K562 (cell line): Measurements from ENCODE around the gene NLRP12. TPM values are rescaled to one million over a fixed set of nuclear protein-coding genes. Genes with fewer than 3 reads are reported as not detected.

Experiments used
- CBX3 ChIP-seq, 2 experiments: IDR thresholded peaks; 1 replicate in 1 of 2; 2 replicates in 1 of 2; pipeline ENCODE4 v1.6.1; 2012; ENCODE audit warnings: inconsistent platforms in 2 of 2, low read length in 2 of 2, borderline replicate concordance in 1 of 2, control low read depth in 1 of 2
- CXXC5 ChIP-seq: fragments of 250-450 bp; sonication (Bioruptor Pico); IDR thresholded peaks from 2 replicates; pipeline ENCODE4 v1.8.0; 2022; ENCODE audit warnings: inconsistent platforms, mild to moderate bottlenecking, moderate library complexity
- GATAD2B ChIP-seq: fragments of 450-650 bp; IDR thresholded peaks from 2 replicates; pipeline ENCODE4 v1.6.1; 2017; ENCODE audit warnings: mild to moderate bottlenecking, borderline replicate concordance
- HDAC6 ChIP-seq: IDR thresholded peaks from 2 replicates; pipeline ENCODE4 v1.6.1; 2012; ENCODE audit warnings: low read depth, mild to moderate bottlenecking, control low read depth, inconsistent platforms, low read length, moderate library complexity
- HSF4 ChIP-seq: fragments of 250-450 bp; sonication (Bioruptor Pico); IDR thresholded peaks from 2 replicates; pipeline ENCODE4 v2.1.2; 2022; ENCODE audit warnings: mild to moderate bottlenecking, moderate library complexity, borderline replicate concordance
- KLF10 ChIP-seq: fragments of 250-450 bp; sonication (Bioruptor Pico); IDR thresholded peaks from 2 replicates; pipeline ENCODE4 v1.6.1; 2021; ENCODE audit warnings: matching md5 sums
- NR2C2 ChIP-seq, 2 experiments: fragments of 200-800 bp in 1 of 2; sonication (Bioruptor generic) in 1 of 2; sonication (generic) in 1 of 2; formaldehyde crosslinking in 1 of 2; IDR thresholded peaks; 2 replicates each; pipeline versions ENCODE4 v1.6.1 to v1.8.0; 2016 to 2022; ENCODE audit warnings: mild to moderate bottlenecking in 1 of 2, missing compliant biosample characterization in 1 of 2, missing genetic modification characterization in 1 of 2, missing genetic modification reagents in 1 of 2
- RAD51 ChIP-seq: fragments of 450-650 bp; IDR thresholded peaks from 2 replicates; pipeline ENCODE4 v1.7.1; 2016; ENCODE audit warnings: low read depth, mild to moderate bottlenecking, borderline replicate concordance
- SNIP1 ChIP-seq: fragments of 450-650 bp; IDR thresholded peaks from 2 replicates; pipeline ENCODE4 v1.7.1; 2017; ENCODE audit warnings: low read depth, mild to moderate bottlenecking
- polyA plus RNA-seq, 8 experiments: library from polyadenylated mRNA; depleted of rRNA in 4 of 8; stranded (reverse) in 5 of 8; unstranded in 3 of 8; fragments of >200 nt; fragmentation: Nextera tagmentation in 2 of 8; fragmentation: Illumina TruSeq in 1 of 8; extraction: Ambion mirVana in 2 of 8; extraction: Trizol in 1 of 8; gene quantifications; 2 replicates each; pipeline versions ENCODE4 v1.2.1 to v1.2.3, GENCODE V29; 2011 to 2014; ENCODE audit warnings: inconsistent platforms in 1 of 8, missing spikeins in 1 of 8
- total RNA-seq, 7 experiments: library from RNA; depleted of rRNA in 6 of 7; stranded (reverse); fragments of >200 nt in 6 of 7; fragmentation: Illumina TruSeq in 2 of 7; extraction: Trizol in 2 of 7; gene quantifications; 2 replicates each; pipeline versions ENCODE4 v1.2.1 to v1.2.3, GENCODE V29; 2011 to 2021; ENCODE audit warnings: low replicate concordance in 1 of 7
- TF ChIP-seq, protein P1 (sequence below): fragments of 450-650 bp; IDR thresholded peaks from 2 replicates; pipeline ENCODE4 v1.6.1; 2016; ENCODE audit warnings: mild to moderate bottlenecking
- TF ChIP-seq, protein P2 (sequence below): fragments of 450-650 bp; formaldehyde crosslinking; IDR thresholded peaks from 2 replicates; pipeline ENCODE4 v1.4.0; 2020; ENCODE audit warnings: mild to moderate bottlenecking, mixed read lengths
- TF ChIP-seq, protein P3 (sequence below), 2 experiments: fragments of 450-650 bp in 1 of 2; sonication (generic) in 1 of 2; formaldehyde crosslinking in 1 of 2; IDR thresholded peaks; 2 replicates each; pipeline versions ENCODE4 v1.7.1 to v1.9.0; 2016 to 2022; ENCODE audit warnings: inconsistent platforms in 1 of 2, mild to moderate bottlenecking in 1 of 2, missing genetic modification reagents in 1 of 2

NLRP12 gene
- total and polyA plus RNA-seq, 9 of the 15 experiments (the other 6 are each of a cell fraction or from before 2014, with no cell fraction given): not detected

DNA sequence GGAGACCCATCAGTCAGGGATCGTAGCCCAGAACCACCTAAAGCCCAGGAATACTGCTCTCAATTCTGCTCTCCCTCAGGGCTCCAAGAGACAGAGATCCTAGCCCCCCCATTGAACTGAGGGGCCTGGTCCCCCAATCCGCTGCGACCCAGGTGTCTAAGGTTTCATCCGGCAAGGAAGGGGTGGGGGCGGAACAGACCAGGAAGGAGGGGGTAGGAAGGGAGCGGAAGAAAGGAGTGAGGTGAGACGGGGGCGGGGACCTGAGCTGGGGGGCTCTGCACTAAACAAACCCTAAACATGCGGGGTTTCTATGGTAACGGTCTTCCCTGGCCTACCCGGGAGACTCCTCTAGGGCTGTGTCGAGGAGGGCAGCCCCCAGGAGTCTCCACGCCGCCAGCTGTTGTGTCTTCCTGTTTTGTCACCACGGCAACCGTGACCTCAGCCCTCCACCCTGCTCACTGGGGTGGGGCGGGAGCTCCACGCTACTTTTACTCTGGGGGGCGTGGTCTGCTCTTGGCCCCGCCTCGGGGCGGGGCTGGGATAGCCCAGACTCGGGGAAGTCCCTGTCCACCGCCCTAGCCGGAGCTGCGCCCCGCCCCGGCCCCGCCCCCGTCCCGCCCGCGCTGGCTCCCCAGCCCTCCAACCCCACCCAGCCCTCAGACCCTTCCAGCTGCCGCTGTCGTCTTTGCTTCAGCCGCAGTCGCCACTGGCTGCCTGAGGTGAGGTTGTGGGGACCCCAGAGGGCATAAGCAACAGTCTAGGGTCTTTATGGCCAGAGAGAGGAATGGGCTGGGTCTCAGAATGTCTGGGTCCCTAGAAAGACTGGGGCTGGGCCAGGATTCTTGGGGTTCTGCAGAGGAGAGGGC is 43.3 kb upstream of the NLRP12 start, which contains the start of gene MYADM (continued):
- TF ChIP-seq, protein P1, sequence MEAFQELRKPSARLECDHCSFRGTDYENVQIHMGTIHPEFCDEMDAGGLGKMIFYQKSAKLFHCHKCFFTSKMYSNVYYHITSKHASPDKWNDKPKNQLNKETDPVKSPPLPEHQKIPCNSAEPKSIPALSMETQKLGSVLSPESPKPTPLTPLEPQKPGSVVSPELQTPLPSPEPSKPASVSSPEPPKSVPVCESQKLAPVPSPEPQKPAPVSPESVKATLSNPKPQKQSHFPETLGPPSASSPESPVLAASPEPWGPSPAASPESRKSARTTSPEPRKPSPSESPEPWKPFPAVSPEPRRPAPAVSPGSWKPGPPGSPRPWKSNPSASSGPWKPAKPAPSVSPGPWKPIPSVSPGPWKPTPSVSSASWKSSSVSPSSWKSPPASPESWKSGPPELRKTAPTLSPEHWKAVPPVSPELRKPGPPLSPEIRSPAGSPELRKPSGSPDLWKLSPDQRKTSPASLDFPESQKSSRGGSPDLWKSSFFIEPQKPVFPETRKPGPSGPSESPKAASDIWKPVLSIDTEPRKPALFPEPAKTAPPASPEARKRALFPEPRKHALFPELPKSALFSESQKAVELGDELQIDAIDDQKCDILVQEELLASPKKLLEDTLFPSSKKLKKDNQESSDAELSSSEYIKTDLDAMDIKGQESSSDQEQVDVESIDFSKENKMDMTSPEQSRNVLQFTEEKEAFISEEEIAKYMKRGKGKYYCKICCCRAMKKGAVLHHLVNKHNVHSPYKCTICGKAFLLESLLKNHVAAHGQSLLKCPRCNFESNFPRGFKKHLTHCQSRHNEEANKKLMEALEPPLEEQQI: no peak
- peak in 1 of 2 experiments; percentile 14; a peak in 1 of 3 replicates for TF ChIP-seq CBX3 (IDR thresholded peaks at IDR 0.05; ENCODE audit: borderline replicate concordance in 1 of 2, low read length in 2 of 2)
- TF ChIP-seq, protein P2, sequence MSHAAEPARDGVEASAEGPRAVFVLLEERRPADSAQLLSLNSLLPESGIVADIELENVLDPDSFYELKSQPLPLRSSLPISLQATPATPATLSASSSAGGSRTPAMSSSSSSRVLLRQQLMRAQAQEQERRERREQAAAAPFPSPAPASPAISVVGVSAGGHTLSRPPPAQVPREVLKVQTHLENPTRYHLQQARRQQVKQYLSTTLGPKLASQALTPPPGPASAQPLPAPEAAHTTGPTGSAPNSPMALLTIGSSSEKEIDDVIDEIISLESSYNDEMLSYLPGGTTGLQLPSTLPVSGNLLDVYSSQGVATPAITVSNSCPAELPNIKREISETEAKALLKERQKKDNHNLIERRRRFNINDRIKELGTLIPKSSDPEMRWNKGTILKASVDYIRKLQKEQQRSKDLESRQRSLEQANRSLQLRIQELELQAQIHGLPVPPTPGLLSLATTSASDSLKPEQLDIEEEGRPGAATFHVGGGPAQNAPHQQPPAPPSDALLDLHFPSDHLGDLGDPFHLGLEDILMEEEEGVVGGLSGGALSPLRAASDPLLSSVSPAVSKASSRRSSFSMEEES (CRISPR knock-in tag): no peak
- no peak for TF ChIP-seq RAD51
- no peak for TF ChIP-seq NR2C2 (CRISPR knock-in tag; IDR thresholded peaks at IDR 0.05)
- TF ChIP-seq NR2C2 (tag; IDR thresholded peaks at IDR 0.05): no peak
- TF ChIP-seq HSF4 (CRISPR knock-in tag): no peak
- TF ChIP-seq SNIP1: no peak
- no peak for TF ChIP-seq HDAC6
- TF ChIP-seq, protein P3, sequence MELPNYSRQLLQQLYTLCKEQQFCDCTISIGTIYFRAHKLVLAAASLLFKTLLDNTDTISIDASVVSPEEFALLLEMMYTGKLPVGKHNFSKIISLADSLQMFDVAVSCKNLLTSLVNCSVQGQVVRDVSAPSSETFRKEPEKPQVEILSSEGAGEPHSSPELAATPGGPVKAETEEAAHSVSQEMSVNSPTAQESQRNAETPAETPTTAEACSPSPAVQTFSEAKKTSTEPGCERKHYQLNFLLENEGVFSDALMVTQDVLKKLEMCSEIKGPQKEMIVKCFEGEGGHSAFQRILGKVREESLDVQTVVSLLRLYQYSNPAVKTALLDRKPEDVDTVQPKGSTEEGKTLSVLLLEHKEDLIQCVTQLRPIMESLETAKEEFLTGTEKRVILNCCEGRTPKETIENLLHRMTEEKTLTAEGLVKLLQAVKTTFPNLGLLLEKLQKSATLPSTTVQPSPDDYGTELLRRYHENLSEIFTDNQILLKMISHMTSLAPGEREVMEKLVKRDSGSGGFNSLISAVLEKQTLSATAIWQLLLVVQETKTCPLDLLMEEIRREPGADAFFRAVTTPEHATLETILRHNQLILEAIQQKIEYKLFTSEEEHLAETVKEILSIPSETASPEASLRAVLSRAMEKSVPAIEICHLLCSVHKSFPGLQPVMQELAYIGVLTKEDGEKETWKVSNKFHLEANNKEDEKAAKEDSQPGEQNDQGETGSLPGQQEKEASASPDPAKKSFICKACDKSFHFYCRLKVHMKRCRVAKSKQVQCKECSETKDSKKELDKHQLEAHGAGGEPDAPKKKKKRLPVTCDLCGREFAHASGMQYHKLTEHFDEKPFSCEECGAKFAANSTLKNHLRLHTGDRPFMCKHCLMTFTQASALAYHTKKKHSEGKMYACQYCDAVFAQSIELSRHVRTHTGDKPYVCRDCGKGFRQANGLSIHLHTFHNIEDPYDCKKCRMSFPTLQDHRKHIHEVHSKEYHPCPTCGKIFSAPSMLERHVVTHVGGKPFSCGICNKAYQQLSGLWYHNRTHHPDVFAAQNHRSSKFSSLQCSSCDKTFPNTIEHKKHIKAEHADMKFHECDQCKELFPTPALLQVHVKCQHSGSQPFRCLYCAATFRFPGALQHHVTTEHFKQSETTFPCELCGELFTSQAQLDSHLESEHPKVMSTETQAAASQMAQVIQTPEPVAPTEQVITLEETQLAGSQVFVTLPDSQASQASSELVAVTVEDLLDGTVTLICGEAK (IDR thresholded peaks at IDR 0.05): 0 out of 2 replicates have a peak, but pooled peaks have one; percentile 20
- TF ChIP-seq, protein P3 (CRISPR knock-in tag; IDR thresholded peaks at IDR 0.05): no peak
- no peak for TF ChIP-seq KLF10 (CRISPR knock-in tag)
- peak; percentile 51; the same call in 1 of the 2 replicates for TF ChIP-seq CXXC5
- TF ChIP-seq GATAD2B: no peak
